Measurements from ENCODE around the gene EVC.
A peak's percentile ranks its signal among the peaks of the same experiment; 100 is the strongest.

- TF ChIP-seq CTCF (conservative IDR thresholded peaks at IDR 0.05 in 1 of 2, IDR thresholded peaks at IDR 0.05 in 1 of 2; ENCODE audit: low read depth in 1 of 2, low read length in 2 of 2): peak; percentile 44 to 71
- no peak for TF ChIP-seq EZH2 (IDR thresholded peaks at IDR 0.05; ENCODE audit: low read length, missing control alignments)
Measured at GRCh38 chr4:5824635-5825034, 113.6 kb downstream of the EVC start.

Data from fibroblast of lung (primary cell).